HCT116 (cell line): ENCODE results near the gene TRIM27.

Experiments
- ATF3 ChIP-seq: IDR thresholded peaks from 2 replicates; pipeline ENCODE4 v1.6.1; 2012
- EGR1 ChIP-seq: IDR thresholded peaks from 2 replicates; pipeline ENCODE4 v1.6.1; 2012; ENCODE audit warnings: low read depth
- JUND ChIP-seq: IDR thresholded peaks from 2 replicates; pipeline ENCODE4 v1.6.1; 2012

GRCh38 chr6:28953585-28954258, 29.9 kb upstream of the TRIM27 start:
- TF ChIP-seq EGR1: no peak
- no peak for TF ChIP-seq ATF3
- TF ChIP-seq JUND: no peak
